HUDEP-2 (cell line): Measurements from ENCODE around the gene TMEM132D.
"Not testable (repeated sequence)": the region's sequence is repeated elsewhere in the genome, so short reads cannot be mapped to it uniquely, and the experiment has no call there.

Source experiments
- DNase-seq, 76 experiments: peaks; one replicate each; lab custom pipeline; 2025; ENCODE audit not compliant: unreplicated experiment in 76 of 76; lab: John Stamatoyannopoulos, UW

Gene TMEM132D

GRCh38 chr12:129549020-129549419, 354.8 kb downstream of the TMEM132D start:
- DNase-seq, result not testable (repeated sequence)

- no peak for DNase-seq
Observed at GRCh38 chr12:129544716-129545115, 359.1 kb downstream of the TMEM132D start.

GRCh38 chr12:129540954-129541353, 362.9 kb downstream of the TMEM132D start:
- no peak for DNase-seq

- DNase-seq, result no peak
Observed at GRCh38 chr12:129540249-129540648, 363.6 kb downstream of the TMEM132D start.

- DNase-seq, result not testable (repeated sequence)
Observed at GRCh38 chr12:129538724-129539335, 365.0 kb downstream of the TMEM132D start.

GRCh38 chr12:129538137-129538536, 365.7 kb downstream of the TMEM132D start:
- DNase-seq, result no peak

GRCh38 chr12:129534966-129535750, 368.7 kb downstream of the TMEM132D start:
- DNase-seq, result no peak

GRCh38 chr12:129532707-129533499, 370.9 kb downstream of the TMEM132D start:
- no peak for DNase-seq

GRCh38 chr12:129532082-129532481, 371.7 kb downstream of the TMEM132D start:
- no peak for DNase-seq

GRCh38 chr12:129530984-129531383, 372.8 kb downstream of the TMEM132D start:
- no peak for DNase-seq

- no peak for DNase-seq
Observed at GRCh38 chr12:129530517-129530916, 373.3 kb downstream of the TMEM132D start.

GRCh38 chr12:129527506-129527905, 376.3 kb downstream of the TMEM132D start:
- DNase-seq, result no peak

- DNase-seq, result no peak
Observed at GRCh38 chr12:129523621-129524020, 380.2 kb downstream of the TMEM132D start.

GRCh38 chr12:129520739-129521138, 383.1 kb downstream of the TMEM132D start:
- DNase-seq, result no peak

- DNase-seq, result no peak
Observed at GRCh38 chr12:129503802-129504201, 400.0 kb downstream of the TMEM132D start.

GRCh38 chr12:129496226-129496625, 407.6 kb downstream of the TMEM132D start:
- DNase-seq, result no peak

GRCh38 chr12:129494766-129495165, 409.1 kb downstream of the TMEM132D start:
- no peak for DNase-seq

GRCh38 chr12:129494260-129494659, 409.6 kb downstream of the TMEM132D start:
- DNase-seq, result no peak

GRCh38 chr12:129489100-129489676, 414.6 kb downstream of the TMEM132D start:
- no peak for DNase-seq

GRCh38 chr12:129486931-129487330, 416.9 kb downstream of the TMEM132D start:
- DNase-seq, result no peak
